Stimulated activated CD4-positive, alpha-beta T cell treated with anti-CD3 and anti-CD28 coated beads, Interleukin-2, amount 100 ng/mL, for 4 hours (primary cell): ENCODE results near the gene PHF20.
"Not testable (repeated sequence)": the region's sequence is repeated elsewhere in the genome, so short reads cannot be mapped to it uniquely, and the experiment has no call there.

ENCODE experiments used
- DNase-seq: peaks from one replicate; pipeline ENCODE4 v3.0.0-alpha.2; 2020; ENCODE audit warnings: low read depth

Gene PHF20

GRCh38 chr20:35776513-35777101 is 4.8 kb downstream of the PHF20 start:
- no peak for DNase-seq

- not testable (repeated sequence) for DNase-seq
Observed at GRCh38 chr20:35783811-35784210, 12.0 kb downstream of the PHF20 start.

GRCh38 chr20:35785541-35785940 is 13.7 kb downstream of the PHF20 start:
- not testable (repeated sequence) for DNase-seq

- DNase-seq = no peak
Observed at GRCh38 chr20:35788796-35789195, 17.0 kb downstream of the PHF20 start.

GRCh38 chr20:35791097-35791496 is 19.3 kb downstream of the PHF20 start:
- DNase-seq = no peak

GRCh38 chr20:35791821-35792220 is 20.0 kb downstream of the PHF20 start:
- DNase-seq = no peak

GRCh38 chr20:35792740-35793139 is 20.9 kb downstream of the PHF20 start:
- no peak for DNase-seq

GRCh38 chr20:35796571-35796970 is 24.8 kb downstream of the PHF20 start:
- DNase-seq = no peak

GRCh38 chr20:35801865-35802264 is 30.1 kb downstream of the PHF20 start:
- DNase-seq = no peak

GRCh38 chr20:35806075-35806474 is 34.3 kb downstream of the PHF20 start:
- DNase-seq = no peak

GRCh38 chr20:35807877-35808276 is 36.1 kb downstream of the PHF20 start:
- no peak for DNase-seq

- no peak for DNase-seq
Observed at GRCh38 chr20:35820715-35821114, 48.9 kb downstream of the PHF20 start.

GRCh38 chr20:35821807-35822242 is 50.0 kb downstream of the PHF20 start:
- DNase-seq = no peak

GRCh38 chr20:35823147-35823546 is 51.3 kb downstream of the PHF20 start:
- no peak for DNase-seq

- DNase-seq = no peak
Observed at GRCh38 chr20:35823937-35824336, 52.1 kb downstream of the PHF20 start.

- DNase-seq = no peak
Observed at GRCh38 chr20:35826397-35826998, 54.7 kb downstream of the PHF20 start.

GRCh38 chr20:35828434-35828833 is 56.6 kb downstream of the PHF20 start:
- no peak for DNase-seq

- DNase-seq = no peak
Observed at GRCh38 chr20:35828916-35829315, 57.1 kb downstream of the PHF20 start.

- DNase-seq = no peak
Observed at GRCh38 chr20:35830264-35830663, 58.4 kb downstream of the PHF20 start.

- no peak for DNase-seq
Observed at GRCh38 chr20:35831029-35831428, 59.2 kb downstream of the PHF20 start.

- no peak for DNase-seq
Observed at GRCh38 chr20:35831971-35832370, 60.2 kb downstream of the PHF20 start.

- DNase-seq = no peak
Observed at GRCh38 chr20:35833241-35833640, 61.4 kb downstream of the PHF20 start.

GRCh38 chr20:35837577-35838195 is 65.9 kb downstream of the PHF20 start:
- no peak for DNase-seq

- no peak for DNase-seq
Observed at GRCh38 chr20:35838205-35838604, 66.4 kb downstream of the PHF20 start.
